ENCODE data around the gene EDA2R. TPM values are rescaled to one million over a fixed set of nuclear protein-coding genes. Genes with fewer than 3 reads are reported as not detected.

Gene EDA2R
- 4.2 and 7.5 TPM in 2 replicates for total RNA-seq

GRCh38 chrX:66638591-66639500, at the start of gene EDA2R:
TSS of gene EDA2R (minus strand) at chrX:66639078. CDS start at chrX:66616020, 23,058 bp downstream.

Small RNAs within 50 kb of the gene (small RNA-seq; reads per million reads assigned to genes)
- gene RNU6-394P = not detected
